ENCODE results near the gene ANKS3. TPM values are rescaled to one million over a fixed set of nuclear protein-coding genes. Genes with fewer than 3 reads are reported as not detected.

Gene ANKS3
- total RNA-seq, 5 donors from 2014 or later (not counting 1 experiment from before 2014, with no cell fraction given) = 24.2 to 37.1 (median 32.2) TPM

- no peak overlapping the region for H3K4me3 ChIP-seq (ENCODE audit: control insufficient read depth in 1 of 2, extremely low read depth in 1 of 2, low read length in 1 of 2)
- H3K9me3 Mint-ChIP-seq = no peaks in the 10 kb centered on the region
- H3K27ac ChIP-seq (ENCODE audit: low read length) = no peak overlapping the region
- no peaks in the 10 kb centered on the region for H3K27me3 Mint-ChIP-seq
- 94% methylated on average over 29 of the region's 33 CpGs for WGBS (ENCODE audit: insufficient coverage)
- no peak overlapping the region for H3K27ac Mint-ChIP-seq
- POLR2A ChIA-PET = interaction anchor here in 1 of 2 donors (0.6 kb wide), 1 partner anchor 9 kb away, joined by 3 read pairs; no protein-coding TSS in a partner anchor
- H3K4me1 Mint-ChIP-seq = peaks cover 0 to 11% (median 3%) of the 10 kb centered on the region in 3 donors
- H3K27me3 ChIP-seq (replicated peaks in 1 of 2; ENCODE audit: control insufficient read depth in 2 of 2, extremely low read depth in 1 of 2, insufficient read depth in 2 of 2, low read length in 1 of 2) = no peaks in the 10 kb centered on the region
- CTCF ChIA-PET = no interaction called here
- H3K4me1 ChIP-seq (ENCODE audit: control insufficient read depth in 1 of 2, extremely low read depth in 1 of 2, insufficient read depth in 2 of 2, low read length in 2 of 2) = peaks cover 0 to 32% of the 10 kb centered on the region in 2 experiments
- H3K36me3 Mint-ChIP-seq = peaks cover 13% of the 10 kb centered on the region
- no peak for ATAC-seq (replicated peaks in 1 of 4)
- H3K36me3 ChIP-seq (ENCODE audit: control insufficient read depth in 2 of 2, extremely low read depth in 1 of 2, insufficient read depth in 1 of 2, low read length in 1 of 2) = peaks cover 26 to 64% of the 10 kb centered on the region in 2 donors
- no peak for DNase-seq
- H3K9me3 ChIP-seq = no peaks in the 10 kb centered on the region
- no peak overlapping the region for H3K4me3 Mint-ChIP-seq
Measured at GRCh38 chr16:4700997-4701743, 32.9 kb downstream of the ANKS3 start.

DNA sequence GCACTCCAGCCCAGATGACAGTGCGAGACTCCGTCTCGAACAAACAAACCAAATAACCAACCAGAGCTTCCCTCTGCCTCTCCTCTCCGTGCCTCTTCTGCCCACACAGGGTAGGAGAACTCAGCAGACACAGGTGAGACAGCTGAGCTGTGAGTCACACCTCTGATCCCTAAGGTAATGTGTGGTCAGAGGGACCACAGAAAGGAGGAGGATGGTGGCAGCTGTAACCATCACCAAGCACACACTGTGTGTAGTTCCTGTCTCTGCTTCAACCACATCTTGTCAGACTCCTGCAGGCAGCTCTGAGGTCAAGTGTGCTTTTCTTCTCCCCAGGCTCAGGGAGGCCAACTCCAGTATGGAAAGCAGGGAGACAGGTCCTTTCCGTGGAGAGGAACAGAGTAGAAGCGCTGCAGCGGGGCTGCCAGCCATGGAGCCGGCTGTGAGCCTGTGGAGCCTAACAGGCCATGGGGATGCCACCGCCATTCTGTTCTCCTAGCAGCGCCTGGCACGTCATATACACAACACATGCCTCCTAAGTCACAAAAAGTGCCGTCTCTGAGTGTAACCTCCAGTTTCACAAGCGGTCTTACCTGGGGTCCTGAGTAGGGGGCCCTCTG, 33.6 kb downstream of the ANKS3 start:
- H3K27ac Mint-ChIP-seq = peak overlapping the region in 1 of 2 donors; percentile 41
- ATAC-seq (replicated peaks in 1 of 4) = peak; percentile 53 to 89 (median 62)
- WGBS (ENCODE audit: insufficient coverage) = 94% methylated on average over 5 of the region's 13 CpGs
- Histone ChIP-seq H3K9me3 (no peaks in the 10 kb centered on the region), H3K27ac (ENCODE audit: low read length) (no peak overlapping the region), H3K27me3 (replicated peaks in 1 of 2; ENCODE audit: control insufficient read depth in 2 of 2, extremely low read depth in 1 of 2, insufficient read depth in 2 of 2, low read length in 1 of 2) (no peaks in the 10 kb centered on the region), H3K4me1 (ENCODE audit: control insufficient read depth in 1 of 2, extremely low read depth in 1 of 2, insufficient read depth in 2 of 2, low read length in 2 of 2) (peaks cover 0 to 39% of the 10 kb centered on the region in 2 experiments), H3K4me3 (ENCODE audit: control insufficient read depth in 1 of 2, extremely low read depth in 1 of 2, low read length in 1 of 2) (no peak overlapping the region), H3K36me3 (ENCODE audit: control insufficient read depth in 2 of 2, extremely low read depth in 1 of 2, insufficient read depth in 1 of 2, low read length in 1 of 2) (peaks cover 26 to 71% of the 10 kb centered on the region in 2 donors)
- peaks cover 4 to 12% (median 6%) of the 10 kb centered on the region in 3 donors for H3K4me1 Mint-ChIP-seq
- no peak overlapping the region for H3K4me3 Mint-ChIP-seq
- POLR2A ChIA-PET = interaction anchor here in 1 of 2 donors (0.6 kb wide), 1 partner anchor 10 kb away, joined by 3 read pairs; no protein-coding TSS in a partner anchor
- no peaks in the 10 kb centered on the region for H3K9me3 Mint-ChIP-seq
- H3K27me3 Mint-ChIP-seq = no peaks in the 10 kb centered on the region
- CTCF ChIA-PET = no interaction called here
- DNase-seq = peak in 3 of 35 experiments; percentile 28 to 73 (median 40)
- H3K36me3 Mint-ChIP-seq = peaks cover 15% of the 10 kb centered on the region

GRCh38 chr16:4699046-4699556, 35.0 kb downstream of the ANKS3 start:
- Histone ChIP-seq H3K4me1 (ENCODE audit: control insufficient read depth in 1 of 2, extremely low read depth in 1 of 2, insufficient read depth in 2 of 2, low read length in 2 of 2) (peaks cover 2 to 52% of the 10 kb centered on the region in 2 experiments), H3K36me3 (ENCODE audit: control insufficient read depth in 2 of 2, extremely low read depth in 1 of 2, insufficient read depth in 1 of 2, low read length in 1 of 2) (peaks cover 26 to 67% of the 10 kb centered on the region in 2 donors), H3K9me3 (no peaks in the 10 kb centered on the region), H3K27ac (ENCODE audit: low read length) (no peak overlapping the region), H3K27me3 (replicated peaks in 1 of 2; ENCODE audit: control insufficient read depth in 2 of 2, extremely low read depth in 1 of 2, insufficient read depth in 2 of 2, low read length in 1 of 2) (no peaks in the 10 kb centered on the region), H3K4me3 (ENCODE audit: control insufficient read depth in 1 of 2, extremely low read depth in 1 of 2, low read length in 1 of 2) (no peak overlapping the region)
- ATAC-seq (replicated peaks in 1 of 4) = no peak
- DNase-seq = no peak
- WGBS (ENCODE audit: insufficient coverage) = 94% methylated on average over 17 of the region's 19 CpGs
- no peaks in the 10 kb centered on the region for H3K27me3 Mint-ChIP-seq
- peaks cover 6 to 18% (median 15%) of the 10 kb centered on the region in 3 donors for H3K4me1 Mint-ChIP-seq
- H3K36me3 Mint-ChIP-seq = peaks cover 10% of the 10 kb centered on the region
- no peak overlapping the region for H3K4me3 Mint-ChIP-seq
- ChIA-PET POLR2A (interaction anchor here in 1 of 2 donors (0.6 kb wide), 1 partner anchor 83 kb away, joined by 3 read pairs; no protein-coding TSS in a partner anchor), CTCF (no interaction called here)
- no peak overlapping the region for H3K27ac Mint-ChIP-seq
- no peaks in the 10 kb centered on the region for H3K9me3 Mint-ChIP-seq

DNA sequence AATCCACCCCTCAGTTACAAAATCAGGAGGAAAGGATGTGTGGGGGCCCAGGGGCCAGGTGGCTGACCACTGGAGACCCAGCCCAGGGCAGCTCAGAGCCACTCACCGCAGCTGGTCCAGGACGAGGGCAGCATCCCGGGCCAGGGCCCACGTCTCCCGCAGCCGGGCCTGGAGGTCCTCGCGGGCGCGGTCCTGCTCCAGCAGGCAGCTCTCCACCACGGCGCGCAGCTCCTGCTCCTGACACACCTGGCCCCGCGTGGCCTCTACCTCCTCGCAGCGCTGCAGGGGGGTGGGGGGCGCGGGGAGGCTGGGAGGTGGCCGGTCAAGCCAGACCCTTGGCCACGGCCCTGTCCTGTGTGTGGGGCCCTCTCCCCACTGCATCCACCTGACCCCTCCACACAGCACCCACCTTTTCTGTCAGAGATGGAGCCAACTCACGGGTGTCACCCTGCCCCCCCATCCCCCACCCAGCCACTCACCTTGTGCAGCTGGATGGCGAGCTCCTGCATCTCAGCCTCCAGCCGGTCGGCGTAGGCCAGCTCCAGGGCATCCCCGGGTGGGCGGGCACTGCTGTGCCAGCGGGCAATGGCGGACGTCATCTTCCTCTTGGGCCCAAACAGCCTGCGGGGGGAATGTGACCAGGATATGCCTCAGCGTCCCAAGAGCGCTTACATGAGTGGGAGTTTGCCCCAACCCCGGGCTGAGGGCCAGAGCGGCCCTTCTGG, 35.6 kb downstream of the ANKS3 start:
- Mint-ChIP-seq H3K4me3 (no peak overlapping the region), H3K4me1 (peaks cover 6 to 18% (median 15%) of the 10 kb centered on the region in 3 donors), H3K27me3 (no peaks in the 10 kb centered on the region), H3K9me3 (no peaks in the 10 kb centered on the region), H3K36me3 (peaks cover 10% of the 10 kb centered on the region), H3K27ac (no peak overlapping the region)
- Histone ChIP-seq H3K36me3 (ENCODE audit: control insufficient read depth in 2 of 2, extremely low read depth in 1 of 2, insufficient read depth in 1 of 2, low read length in 1 of 2) (peaks cover 26 to 64% of the 10 kb centered on the region in 2 donors), H3K4me1 (ENCODE audit: control insufficient read depth in 1 of 2, extremely low read depth in 1 of 2, insufficient read depth in 2 of 2, low read length in 2 of 2) (peaks cover 2 to 48% of the 10 kb centered on the region in 2 experiments), H3K27ac (ENCODE audit: low read length) (no peak overlapping the region), H3K9me3 (no peaks in the 10 kb centered on the region), H3K27me3 (replicated peaks in 1 of 2; ENCODE audit: control insufficient read depth in 2 of 2, extremely low read depth in 1 of 2, insufficient read depth in 2 of 2, low read length in 1 of 2) (no peaks in the 10 kb centered on the region), H3K4me3 (ENCODE audit: control insufficient read depth in 1 of 2, extremely low read depth in 1 of 2, low read length in 1 of 2) (no peak overlapping the region)
- WGBS (ENCODE audit: insufficient coverage) = 98% methylated on average over 35 of the region's 36 CpGs
- ATAC-seq (replicated peaks in 1 of 4) (no peak), DNase-seq (no peak)
- POLR2A ChIA-PET = interaction anchor here in 1 of 2 donors (0.6 kb wide), 1 partner anchor 82 kb away, joined by 3 read pairs; no protein-coding TSS in a partner anchor
- CTCF ChIA-PET = no interaction called here

- WGBS (ENCODE audit: insufficient coverage) = 92% methylated on average over 2 of the region's 9 CpGs
- DNase-seq (no peak), ATAC-seq (replicated peaks in 1 of 4) (no peak)
- Histone ChIP-seq H3K27me3 (replicated peaks in 1 of 2; ENCODE audit: control insufficient read depth in 2 of 2, extremely low read depth in 1 of 2, insufficient read depth in 2 of 2, low read length in 1 of 2) (no peaks in the 10 kb centered on the region), H3K4me1 (ENCODE audit: control insufficient read depth in 1 of 2, extremely low read depth in 1 of 2, insufficient read depth in 2 of 2, low read length in 2 of 2) (peaks cover 2 to 51% of the 10 kb centered on the region in 2 experiments), H3K4me3 (ENCODE audit: control insufficient read depth in 1 of 2, extremely low read depth in 1 of 2, low read length in 1 of 2) (no peak overlapping the region), H3K27ac (ENCODE audit: low read length) (no peak overlapping the region), H3K36me3 (ENCODE audit: control insufficient read depth in 2 of 2, extremely low read depth in 1 of 2, insufficient read depth in 1 of 2, low read length in 1 of 2) (peaks cover 26 to 61% of the 10 kb centered on the region in 2 donors), H3K9me3 (no peaks in the 10 kb centered on the region)
- H3K9me3 Mint-ChIP-seq = no peaks in the 10 kb centered on the region
- H3K36me3 Mint-ChIP-seq = peaks cover 10% of the 10 kb centered on the region
- POLR2A ChIA-PET = no interaction called here
- CTCF ChIA-PET = no interaction called here
- peaks cover 6 to 20% (median 17%) of the 10 kb centered on the region in 3 donors for H3K4me1 Mint-ChIP-seq
- H3K27me3 Mint-ChIP-seq = no peaks in the 10 kb centered on the region
- no peak overlapping the region for H3K4me3 Mint-ChIP-seq
- no peak overlapping the region for H3K27ac Mint-ChIP-seq
Measured at GRCh38 chr16:4697848-4698291, 36.2 kb downstream of the ANKS3 start.
